Ishikawa (cell line): ENCODE results near the gene EVC2.

Experiments used
- CEBPB ChIP-seq: IDR thresholded peaks from 2 replicates; pipeline ENCODE4 v1.6.1; 2012
- CREB1 ChIP-seq: IDR thresholded peaks from 2 replicates; pipeline ENCODE4 v1.6.1; 2012; ENCODE audit warnings: low read depth
- EP300 ChIP-seq: IDR thresholded peaks from 2 replicates; pipeline ENCODE4 v1.6.1; 2012; ENCODE audit warnings: borderline replicate concordance
- FOXM1 ChIP-seq: IDR thresholded peaks from 2 replicates; pipeline ENCODE4 v1.6.1; 2012; ENCODE audit warnings: low read depth, borderline replicate concordance
- RAD21 ChIP-seq: IDR thresholded peaks from 2 replicates; pipeline ENCODE4 v1.6.1; 2012; ENCODE audit warnings: low read depth
- TF ChIP-seq, protein P1 (sequence below): IDR thresholded peaks from 2 replicates; pipeline ENCODE4 v1.6.1; 2012; ENCODE audit warnings: low read depth, mild to moderate bottlenecking
- TF ChIP-seq, protein P2 (sequence below): IDR thresholded peaks from 2 replicates; pipeline ENCODE4 v1.6.1; 2012

DNA sequence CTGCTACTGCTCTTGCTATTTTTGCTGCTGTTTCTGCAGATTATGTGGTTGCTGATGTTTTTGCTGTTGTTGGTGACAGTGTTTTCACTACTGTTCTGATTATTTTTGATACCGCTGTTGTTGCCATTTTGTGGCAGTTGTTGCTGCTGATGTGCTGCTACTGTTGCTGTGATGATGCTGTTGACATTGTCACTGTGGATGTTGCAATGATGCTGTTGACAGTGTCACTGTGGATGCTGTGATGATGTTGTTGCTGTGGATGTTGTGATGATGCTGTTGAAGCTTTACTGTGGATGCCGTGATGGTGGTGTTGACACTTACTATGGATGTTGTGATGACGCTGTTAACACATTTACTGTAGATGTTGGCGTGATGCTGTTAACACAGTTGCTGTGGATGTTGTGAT is 180.3 kb downstream of the EVC2 start:
- no peak for TF ChIP-seq FOXM1
- TF ChIP-seq, protein P1, sequence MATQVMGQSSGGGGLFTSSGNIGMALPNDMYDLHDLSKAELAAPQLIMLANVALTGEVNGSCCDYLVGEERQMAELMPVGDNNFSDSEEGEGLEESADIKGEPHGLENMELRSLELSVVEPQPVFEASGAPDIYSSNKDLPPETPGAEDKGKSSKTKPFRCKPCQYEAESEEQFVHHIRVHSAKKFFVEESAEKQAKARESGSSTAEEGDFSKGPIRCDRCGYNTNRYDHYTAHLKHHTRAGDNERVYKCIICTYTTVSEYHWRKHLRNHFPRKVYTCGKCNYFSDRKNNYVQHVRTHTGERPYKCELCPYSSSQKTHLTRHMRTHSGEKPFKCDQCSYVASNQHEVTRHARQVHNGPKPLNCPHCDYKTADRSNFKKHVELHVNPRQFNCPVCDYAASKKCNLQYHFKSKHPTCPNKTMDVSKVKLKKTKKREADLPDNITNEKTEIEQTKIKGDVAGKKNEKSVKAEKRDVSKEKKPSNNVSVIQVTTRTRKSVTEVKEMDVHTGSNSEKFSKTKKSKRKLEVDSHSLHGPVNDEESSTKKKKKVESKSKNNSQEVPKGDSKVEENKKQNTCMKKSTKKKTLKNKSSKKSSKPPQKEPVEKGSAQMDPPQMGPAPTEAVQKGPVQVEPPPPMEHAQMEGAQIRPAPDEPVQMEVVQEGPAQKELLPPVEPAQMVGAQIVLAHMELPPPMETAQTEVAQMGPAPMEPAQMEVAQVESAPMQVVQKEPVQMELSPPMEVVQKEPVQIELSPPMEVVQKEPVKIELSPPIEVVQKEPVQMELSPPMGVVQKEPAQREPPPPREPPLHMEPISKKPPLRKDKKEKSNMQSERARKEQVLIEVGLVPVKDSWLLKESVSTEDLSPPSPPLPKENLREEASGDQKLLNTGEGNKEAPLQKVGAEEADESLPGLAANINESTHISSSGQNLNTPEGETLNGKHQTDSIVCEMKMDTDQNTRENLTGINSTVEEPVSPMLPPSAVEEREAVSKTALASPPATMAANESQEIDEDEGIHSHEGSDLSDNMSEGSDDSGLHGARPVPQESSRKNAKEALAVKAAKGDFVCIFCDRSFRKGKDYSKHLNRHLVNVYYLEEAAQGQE: no peak
- TF ChIP-seq RAD21: no peak
- TF ChIP-seq, protein P2, sequence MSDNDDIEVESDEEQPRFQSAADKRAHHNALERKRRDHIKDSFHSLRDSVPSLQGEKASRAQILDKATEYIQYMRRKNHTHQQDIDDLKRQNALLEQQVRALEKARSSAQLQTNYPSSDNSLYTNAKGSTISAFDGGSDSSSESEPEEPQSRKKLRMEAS: no peak
- no peak for TF ChIP-seq EP300
- no peak for TF ChIP-seq CEBPB
- TF ChIP-seq CREB1: no peak
